Mononuclear cell (primary cell): ENCODE data around the gene CXCR5. TPM values are rescaled to one million over a fixed set of nuclear protein-coding genes. Genes with fewer than 3 reads are reported as not detected.

Experiments
- H3K27me3 ChIP-seq: 2 replicates; pipeline ENCODE4 v1.6.0; 2011; ENCODE audit warnings: low read length, control low read depth; ENCODE audit not compliant: insufficient read depth
- H3K4me1 ChIP-seq: 2 replicates; pipeline ENCODE4 v1.5.1; 2011; ENCODE audit warnings: mild to moderate bottlenecking, low read length, control low read depth; ENCODE audit not compliant: insufficient read depth
- H3K4me3 ChIP-seq: 2 replicates; pipeline ENCODE4 v1.5.1; 2011; ENCODE audit warnings: mild to moderate bottlenecking, low read length, moderate library complexity
- H3K9me3 ChIP-seq: 2 replicates; pipeline ENCODE4 v1.5.1; 2011; ENCODE audit warnings: low read depth, mild to moderate bottlenecking, control low read depth, low read length
- total RNA-seq: library from RNA; depleted of rRNA; stranded (reverse); fragments of >200 nt; gene quantifications from one replicate; pipeline ENCODE4 v1.2.3, GENCODE V29; 2012

The CXCR5 gene
- total RNA-seq, 1 donor = 11.1 TPM

GRCh38 chr11:118899706-118900360 lies 16.1 kb downstream of the CXCR5 start:
- Histone ChIP-seq H3K4me1 (peaks cover 31% of the 10 kb centered on the region), H3K4me3 (no peak overlapping the region), H3K9me3 (no peaks in the 10 kb centered on the region), H3K27me3 (no peaks in the 10 kb centered on the region)

- Histone ChIP-seq H3K27me3 (no peaks in the 10 kb centered on the region), H3K4me1 (peaks cover 21% of the 10 kb centered on the region), H3K4me3 (no peak overlapping the region), H3K9me3 (no peaks in the 10 kb centered on the region)
Measured at GRCh38 chr11:118900535-118901384, 17.1 kb downstream of the CXCR5 start.

GRCh38 chr11:118901494-118902335 lies 18.0 kb downstream of the CXCR5 start:
- H3K9me3 ChIP-seq = no peaks in the 10 kb centered on the region
- H3K4me3 ChIP-seq = no peak overlapping the region
- H3K27me3 ChIP-seq = no peaks in the 10 kb centered on the region
- H3K4me1 ChIP-seq = peaks cover 14% of the 10 kb centered on the region

GRCh38 chr11:118902336-118903203 lies 18.9 kb downstream of the CXCR5 start:
- H3K4me1 ChIP-seq = peaks cover 12% of the 10 kb centered on the region
- H3K9me3 ChIP-seq = no peaks in the 10 kb centered on the region
- H3K4me3 ChIP-seq = no peak overlapping the region
- no peaks in the 10 kb centered on the region for H3K27me3 ChIP-seq

- H3K9me3 ChIP-seq = no peaks in the 10 kb centered on the region
- peaks cover 12% of the 10 kb centered on the region for H3K4me1 ChIP-seq
- no peak overlapping the region for H3K4me3 ChIP-seq
- H3K27me3 ChIP-seq = no peaks in the 10 kb centered on the region
Measured at GRCh38 chr11:118903204-118904015, 19.7 kb downstream of the CXCR5 start.

GRCh38 chr11:118907051-118908042 lies 23.7 kb downstream of the CXCR5 start:
- Histone ChIP-seq H3K4me3 (no peak overlapping the region), H3K9me3 (no peaks in the 10 kb centered on the region), H3K4me1 (peaks cover 39% of the 10 kb centered on the region)

GRCh38 chr11:118908264-118908663 lies 24.6 kb downstream of the CXCR5 start:
- Histone ChIP-seq H3K4me1 (peaks cover 48% of the 10 kb centered on the region), H3K27me3 (no peaks in the 10 kb centered on the region), H3K9me3 (no peaks in the 10 kb centered on the region), H3K4me3 (no peak overlapping the region)

More at GRCh38 chr11:118907051-118908042, 23.7 kb downstream of the CXCR5 start:
- no peaks in the 10 kb centered on the region for H3K27me3 ChIP-seq

GRCh38 chr11:118908901-118909618 lies 25.4 kb downstream of the CXCR5 start:
- peaks cover 54% of the 10 kb centered on the region for H3K4me1 ChIP-seq
- no peak overlapping the region for H3K4me3 ChIP-seq
- H3K27me3 ChIP-seq = no peaks in the 10 kb centered on the region
- H3K9me3 ChIP-seq = no peaks in the 10 kb centered on the region

- H3K4me1 ChIP-seq = peaks cover 61% of the 10 kb centered on the region
- H3K4me3 ChIP-seq = no peak overlapping the region
- H3K9me3 ChIP-seq = no peaks in the 10 kb centered on the region
- H3K27me3 ChIP-seq = no peaks in the 10 kb centered on the region
Measured at GRCh38 chr11:118909619-118910308, 26.1 kb downstream of the CXCR5 start.

- H3K27me3 ChIP-seq = no peaks in the 10 kb centered on the region
Measured at GRCh38 chr11:118910309-118911112, 26.8 kb downstream of the CXCR5 start.

GRCh38 chr11:118911113-118911879 lies 27.6 kb downstream of the CXCR5 start:
- peaks cover 77% of the 10 kb centered on the region for H3K4me1 ChIP-seq
- H3K9me3 ChIP-seq = no peaks in the 10 kb centered on the region
- no peaks in the 10 kb centered on the region for H3K27me3 ChIP-seq
- H3K4me3 ChIP-seq = no peak overlapping the region

More at GRCh38 chr11:118910309-118911112, 26.8 kb downstream of the CXCR5 start:
- H3K4me3 ChIP-seq = no peak overlapping the region
- H3K9me3 ChIP-seq = no peaks in the 10 kb centered on the region
- H3K4me1 ChIP-seq = peaks cover 69% of the 10 kb centered on the region
